Islet of Langerhans (tissue), 1 donor: Measurements from ENCODE around the gene TMEM182.

Experiments
- FAIRE-seq: peaks from one replicate; lab custom pipeline; 2011; peaks lifted over from hg19 to GRCh38; lab: Jason Lieb, UNC

Gene TMEM182

GRCh38 chr2:102761763-102762162, at the start of gene TMEM182:
Gene TMEM182 (plus strand): TSS chr2:102762031. CDS start chr2:102762218, 187 bp downstream.
- FAIRE-seq = no peak

GRCh38 chr2:102717308-102718018, 44.4 kb upstream of the TMEM182 start:
- FAIRE-seq = no peak

DNA sequence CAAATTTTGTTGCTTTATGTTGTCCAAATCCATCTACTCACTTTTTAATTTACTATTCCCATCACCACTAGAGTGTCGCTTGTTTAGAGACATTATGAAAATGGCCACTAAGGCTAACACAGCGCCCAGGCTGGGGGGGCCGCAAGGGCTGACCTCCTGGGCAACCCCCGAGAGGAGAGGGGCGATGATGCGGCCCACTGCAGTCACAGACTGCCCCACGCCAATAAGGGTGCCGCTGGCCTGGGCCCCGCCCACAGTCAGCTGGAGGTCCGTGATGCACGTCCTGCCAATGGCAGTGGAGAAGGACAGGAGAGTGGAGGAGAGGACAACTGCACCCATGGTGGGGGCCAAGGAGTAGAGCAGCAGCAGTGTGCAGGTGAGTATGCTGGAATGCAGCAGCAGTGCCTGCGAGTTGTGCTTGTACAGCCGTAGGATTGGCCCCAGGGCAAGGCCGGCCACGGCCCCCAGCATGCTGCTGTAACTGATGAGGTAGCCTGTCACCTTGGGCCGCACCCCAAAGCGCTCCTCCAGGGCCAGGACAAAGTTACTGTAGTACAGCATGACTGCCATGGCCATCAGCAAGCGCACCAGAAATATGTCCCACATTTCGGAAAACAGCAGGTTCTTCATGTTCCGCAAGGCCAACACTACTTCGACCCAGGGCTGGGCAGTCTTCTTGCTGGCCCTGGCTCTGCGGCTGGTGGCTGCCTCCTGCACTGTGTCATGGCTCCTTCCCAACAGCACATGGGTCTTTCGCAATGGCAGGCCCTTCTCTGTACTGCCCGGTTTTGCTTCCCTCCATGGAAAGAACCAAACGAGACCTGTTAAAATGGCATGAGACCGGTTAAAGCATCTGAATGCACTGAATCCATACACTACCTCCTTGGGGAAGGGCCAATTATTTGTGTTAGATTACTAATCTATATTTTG, 43.2 kb upstream of the TMEM182 start:
- no peak for FAIRE-seq

DNA sequence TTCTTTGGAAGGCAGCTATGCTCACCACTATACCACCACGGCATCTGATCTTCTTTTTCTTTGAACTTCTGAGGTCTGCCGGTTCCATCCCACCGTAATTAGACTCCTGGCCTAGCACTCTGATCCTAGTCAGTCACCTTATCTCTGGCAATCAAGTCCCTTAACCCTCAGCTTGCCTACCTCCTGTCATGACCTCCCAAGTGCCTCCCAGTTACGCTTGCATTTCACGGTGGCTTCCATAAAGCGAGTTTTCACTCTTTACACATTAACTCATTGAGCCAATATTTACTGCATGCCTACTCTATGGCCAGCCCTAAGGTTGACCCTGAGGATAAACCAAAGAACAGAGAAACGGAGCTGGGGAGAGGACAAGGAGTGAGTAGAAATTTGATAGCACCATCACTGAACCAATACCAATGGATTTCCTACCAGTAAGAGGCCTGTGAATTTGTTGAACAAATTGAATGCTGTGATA, 37.8 kb upstream of the TMEM182 start:
- FAIRE-seq = no peak

DNA sequence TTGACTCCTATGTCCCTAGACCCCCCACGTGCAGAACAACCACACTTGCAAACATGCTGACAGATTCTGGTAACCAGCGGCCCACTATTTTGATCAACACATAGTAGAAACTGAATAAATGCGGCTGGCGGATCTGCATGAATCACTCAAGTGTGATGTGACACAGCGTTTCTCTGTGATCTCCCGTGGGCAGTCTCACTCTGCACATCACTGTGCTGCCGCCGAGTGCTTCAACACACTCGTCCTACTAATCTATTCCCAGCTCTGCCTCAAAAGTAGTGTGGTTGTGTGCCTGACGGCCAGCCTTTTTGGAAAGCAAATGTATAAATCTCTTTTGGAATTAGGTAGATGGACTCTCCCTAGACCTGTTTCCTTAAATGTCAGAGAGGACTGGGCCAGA, 37.3 kb upstream of the TMEM182 start:
- no peak for FAIRE-seq

DNA sequence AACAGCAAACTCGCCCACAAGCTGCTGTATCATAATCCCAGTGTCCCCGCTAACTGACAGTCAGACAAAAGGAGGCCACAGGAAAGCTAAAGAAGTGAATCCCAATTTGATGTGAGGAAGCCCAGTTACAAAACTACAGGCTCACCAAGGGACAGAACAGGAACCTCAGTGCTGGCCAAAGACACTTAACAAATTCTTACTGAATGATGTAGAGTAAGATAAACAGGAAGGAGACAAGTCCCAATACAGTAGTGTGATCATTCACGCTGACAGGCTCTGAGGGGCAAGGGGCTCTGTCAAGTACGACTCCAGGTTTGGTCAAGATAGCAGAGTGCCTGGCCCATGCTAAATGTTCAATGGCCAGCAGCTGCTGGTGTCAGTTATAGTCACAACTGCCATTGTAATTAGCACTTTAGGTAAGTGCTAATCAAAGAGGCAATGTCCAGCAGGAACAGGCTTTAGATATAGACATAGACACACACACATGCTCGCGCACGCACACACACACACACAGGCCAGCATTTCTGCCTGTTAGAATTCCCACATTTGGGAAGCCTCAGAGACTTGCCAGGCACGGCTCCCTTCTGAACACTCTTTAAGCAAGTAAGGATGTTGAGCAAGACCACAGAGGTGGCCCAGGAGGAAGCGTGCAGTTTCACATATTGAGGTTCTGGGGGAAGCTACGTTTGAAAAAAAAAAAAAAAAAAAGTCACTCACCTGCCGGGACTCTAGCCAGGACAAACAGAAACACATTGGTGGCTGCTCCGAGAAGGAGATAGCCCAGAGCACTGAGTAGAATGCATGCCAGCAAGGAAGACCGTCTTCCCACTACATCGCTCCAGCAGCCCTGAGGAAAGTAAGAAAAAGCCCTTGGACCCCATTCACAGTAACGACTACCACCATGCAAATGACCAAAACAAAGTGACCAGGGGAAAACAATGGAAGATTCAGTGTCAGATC, 35.4 kb upstream of the TMEM182 start:
- no peak for FAIRE-seq

DNA sequence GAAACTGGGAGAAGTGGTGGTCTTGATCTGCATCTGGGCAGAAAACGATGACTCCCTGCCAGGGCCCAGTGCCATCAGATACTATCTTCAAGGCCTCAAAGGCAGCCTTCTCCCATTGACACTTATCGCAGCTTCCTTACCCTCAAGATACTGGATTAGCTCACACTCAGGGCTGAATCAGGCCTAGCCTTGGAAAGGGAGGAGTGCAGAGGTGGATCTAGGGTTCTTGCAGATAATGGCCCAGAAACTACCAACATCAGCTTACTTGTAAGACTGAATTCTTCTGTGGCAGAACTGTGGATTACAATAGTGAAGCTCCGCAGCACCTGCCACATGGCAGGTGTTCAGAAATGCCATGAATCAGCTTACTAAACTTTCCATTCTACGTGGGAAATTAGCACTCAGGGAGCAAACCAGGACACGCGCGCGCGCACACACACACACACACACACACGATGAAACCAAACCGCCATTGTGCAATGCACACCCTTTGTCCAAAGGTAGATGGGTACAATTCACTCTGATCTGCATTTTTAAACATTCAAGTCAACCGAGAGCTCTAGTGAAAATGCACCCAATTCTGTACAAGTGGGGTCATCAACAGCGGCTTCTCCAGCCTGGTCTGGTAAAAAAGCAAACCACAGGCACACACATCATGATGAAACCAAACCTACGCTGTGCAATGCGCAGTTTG, 26.3 kb upstream of the TMEM182 start:
- no peak for FAIRE-seq

- FAIRE-seq = no peak
These were observed 25.8 kb upstream of the TMEM182 start for GRCh38 chr2:102736110-102736409.

DNA sequence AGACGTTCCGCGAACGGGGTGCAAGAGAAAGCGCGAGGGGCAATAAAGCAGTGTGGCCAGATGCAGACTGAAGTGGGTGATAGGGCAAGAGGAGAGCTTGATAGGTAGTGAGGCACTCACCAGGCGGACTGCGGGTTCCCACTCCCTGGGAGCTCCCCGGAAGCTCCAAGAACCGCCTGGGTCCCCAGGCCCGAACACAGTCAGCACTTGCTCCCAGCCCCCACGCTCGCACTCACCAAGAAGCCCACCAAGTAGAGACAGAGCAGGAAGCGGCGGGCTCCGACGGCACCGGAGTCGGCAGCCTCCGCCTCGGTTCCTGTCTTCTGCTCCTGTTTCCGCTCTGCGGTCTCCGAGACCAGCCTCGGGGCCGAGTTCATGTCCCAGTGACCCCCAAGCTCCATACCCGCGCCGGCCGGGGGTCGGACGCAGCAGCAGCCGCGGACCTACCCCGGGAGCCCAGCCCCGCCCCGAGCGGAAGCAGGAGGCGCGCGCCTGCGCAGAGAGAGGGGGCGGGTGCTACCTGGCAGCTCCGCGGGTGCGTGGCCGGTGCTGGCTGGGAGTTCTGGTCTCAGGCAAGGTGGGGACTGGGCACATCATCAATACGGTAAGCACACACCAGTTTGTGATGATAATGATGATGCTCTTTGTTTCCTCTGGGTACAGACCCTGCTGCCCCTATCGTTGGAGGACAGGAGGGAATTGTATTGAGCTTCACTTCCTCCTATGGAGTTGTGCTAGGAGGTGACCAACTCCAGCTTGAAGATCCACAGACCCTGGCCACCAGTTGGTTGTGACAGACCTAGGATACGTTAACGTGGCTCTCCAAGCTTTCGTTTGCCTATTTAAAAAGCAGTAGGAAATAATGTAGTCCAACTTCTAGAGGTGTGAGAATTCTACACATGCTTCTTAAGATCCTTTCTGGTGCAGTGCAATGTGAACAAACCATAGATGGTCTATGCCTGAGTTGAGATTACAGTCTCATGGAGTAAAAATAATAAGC, 25.1 kb upstream of the TMEM182 start:
- no peak for FAIRE-seq

DNA sequence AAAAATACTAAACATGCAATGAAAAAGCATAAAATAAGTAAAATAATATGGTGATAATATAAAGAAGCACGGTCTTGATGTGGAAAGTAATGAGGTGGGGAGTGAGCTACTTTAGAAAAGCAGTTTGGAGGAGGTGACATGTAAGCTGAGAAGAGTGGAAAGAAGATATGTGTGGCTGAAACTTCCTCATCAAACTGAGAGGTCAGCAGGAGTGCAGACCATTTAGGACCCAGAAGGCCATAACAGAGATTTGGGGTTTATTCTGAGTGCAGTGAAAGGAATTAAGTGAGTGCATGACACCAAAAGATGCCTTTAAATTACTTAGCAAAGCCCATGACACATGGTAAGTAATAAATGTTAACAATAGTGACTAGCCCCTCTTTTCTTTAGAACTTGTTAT, 24.4 kb upstream of the TMEM182 start:
- no peak for FAIRE-seq

DNA sequence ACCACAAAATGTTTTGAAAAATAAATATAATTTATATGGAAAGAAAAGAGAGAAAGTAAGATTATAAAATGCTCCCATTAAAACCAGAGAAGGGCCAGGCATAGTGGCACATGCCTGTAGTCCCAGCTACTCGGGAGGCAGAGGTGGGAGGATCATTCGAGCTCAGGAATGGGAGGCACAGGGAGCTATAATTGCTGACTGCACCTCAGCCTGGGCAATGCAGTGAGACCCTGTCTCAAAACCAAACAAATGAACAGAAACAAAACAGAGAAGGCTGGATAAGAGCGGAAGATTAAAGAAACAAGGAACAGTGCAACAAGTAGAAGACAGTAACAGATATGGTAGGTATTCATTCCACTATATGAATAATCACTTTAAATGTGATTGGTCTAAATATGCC, 18.6 kb upstream of the TMEM182 start:
- no peak for FAIRE-seq

GRCh38 chr2:102748107-102748506, 13.7 kb upstream of the TMEM182 start:
- FAIRE-seq = no peak

- FAIRE-seq = no peak
These were observed 11.9 kb upstream of the TMEM182 start for GRCh38 chr2:102749938-102750337.

- peak; percentile 86 for FAIRE-seq
These were observed 8.2 kb upstream of the TMEM182 start for GRCh38 chr2:102753563-102754159.

DNA sequence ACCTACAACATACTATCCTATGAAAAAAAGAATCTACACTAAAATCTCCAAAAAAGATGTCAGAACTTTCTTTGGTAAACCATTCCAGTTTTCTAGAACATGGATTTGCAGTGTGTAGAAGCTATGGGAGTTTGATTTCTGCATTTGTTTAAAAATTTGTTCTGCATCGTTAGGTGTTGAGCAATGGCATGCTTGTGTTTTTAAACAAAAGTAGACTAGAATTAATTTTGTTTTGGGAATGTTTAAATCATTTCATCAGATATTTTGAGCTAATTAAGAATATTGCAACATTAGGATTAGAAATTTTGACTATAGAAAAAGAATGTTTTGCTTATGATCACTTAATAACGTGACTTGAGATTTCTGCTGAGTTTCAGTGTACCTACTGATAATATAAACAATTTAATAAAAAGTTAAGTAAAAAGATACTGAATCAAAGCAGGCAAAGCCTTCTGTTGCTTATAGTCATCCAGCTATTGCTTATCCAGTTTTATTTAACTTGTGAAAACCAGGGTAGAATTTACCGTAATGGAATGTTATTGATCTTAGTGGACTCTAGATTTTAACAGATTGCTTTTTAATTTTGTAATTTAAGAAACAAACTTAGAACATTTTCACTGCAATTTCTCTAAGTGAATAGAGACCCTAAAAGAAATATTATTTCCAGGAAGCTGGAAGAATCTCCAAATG, 7.2 kb upstream of the TMEM182 start:
- no peak for FAIRE-seq

- no peak for FAIRE-seq
These were observed 6.5 kb upstream of the TMEM182 start for GRCh38 chr2:102755284-102755683.

DNA sequence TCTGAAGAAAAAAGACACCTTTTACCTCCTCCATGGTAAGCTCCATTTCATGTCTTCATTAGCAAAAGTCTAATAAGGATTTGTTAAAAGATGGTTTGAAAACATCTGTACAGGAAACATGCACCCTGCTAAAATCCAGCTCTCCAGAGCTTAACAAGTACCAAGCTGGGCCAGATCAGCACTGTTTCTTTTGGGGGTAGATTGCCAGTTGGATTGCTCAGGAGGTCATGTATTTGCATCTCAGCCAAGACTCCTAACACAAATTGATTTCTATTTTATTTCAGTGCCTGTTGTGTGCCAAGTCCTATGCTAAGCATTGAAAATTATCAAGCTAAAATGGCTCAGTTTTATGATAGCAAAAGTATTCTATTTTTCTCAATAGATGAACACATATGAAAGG, 3.4 kb upstream of the TMEM182 start:
- no peak for FAIRE-seq

DNA sequence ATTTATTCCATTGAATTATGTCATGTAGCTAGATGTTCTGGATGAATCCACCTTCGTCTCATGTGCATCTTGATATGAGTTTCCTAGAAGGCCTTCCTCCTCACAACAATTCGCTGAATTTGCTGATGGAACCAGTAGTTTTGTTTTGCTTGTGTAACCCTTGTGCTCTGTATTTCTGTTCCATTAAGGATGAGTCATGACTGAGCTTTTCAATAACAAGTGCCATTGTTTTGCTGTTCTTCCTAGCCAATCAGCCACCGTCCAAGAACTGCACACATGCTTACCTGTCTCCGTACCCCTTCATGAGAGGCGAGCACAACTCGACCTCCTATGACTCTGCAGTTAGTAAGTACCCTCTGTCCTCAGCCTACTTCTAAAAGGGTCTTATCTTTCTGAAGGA, 2.3 kb downstream of the TMEM182 start:
- FAIRE-seq = no peak

DNA sequence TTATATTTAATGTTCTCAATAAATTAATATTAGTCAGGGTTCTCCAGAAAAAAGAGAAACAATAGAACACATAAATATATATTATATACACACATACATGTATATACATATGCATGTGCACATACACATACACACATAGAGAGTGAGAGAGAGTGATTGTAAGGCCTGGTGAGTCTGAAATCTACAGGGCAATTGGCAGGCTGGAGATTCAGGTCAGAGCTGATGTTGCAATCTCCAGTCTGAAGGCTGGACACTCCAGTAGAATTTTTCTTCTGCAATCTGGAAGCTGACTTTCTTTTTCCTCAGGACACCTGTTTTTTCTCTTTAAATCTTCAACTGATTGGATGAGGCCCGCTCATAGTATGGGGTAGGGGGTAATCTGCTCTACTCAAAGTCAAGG, 3.2 kb downstream of the TMEM182 start:
- FAIRE-seq = no peak

- FAIRE-seq = no peak
These were observed 6.4 kb downstream of the TMEM182 start for GRCh38 chr2:102768253-102768652.
